ENCODE measurements around the gene FHIT.

The FHIT gene

GRCh38 chr3:60140160-60140559 lies 1111.1 kb downstream of the FHIT start:
- Histone ChIP-seq H3K9me2 (replicated peaks; ENCODE audit: insufficient read depth, low read length) (no peaks in the 10 kb centered on the region), H3K79me2 (ENCODE audit: insufficient read depth, low read length) (no peaks in the 10 kb centered on the region), H3K36me3 (ENCODE audit: low read length) (no peaks in the 10 kb centered on the region), H2AFZ (ENCODE audit: low read depth, low read length, severe bottlenecking) (no peak overlapping the region), H3K9ac (ENCODE audit: low read length) (no peak overlapping the region), H3K27me3 (ENCODE audit: low read length) (no peaks in the 10 kb centered on the region), H3F3A (ENCODE audit: insufficient read depth) (no peaks in the 10 kb centered on the region), H3K4me2 (ENCODE audit: low read depth, low read length, poor library complexity, severe bottlenecking) (no peak overlapping the region), H4K20me1 (ENCODE audit: low read depth, low read length) (no peaks in the 10 kb centered on the region), H3K4me3 (ENCODE audit: insufficient read depth, low read length, poor library complexity, severe bottlenecking) (no peak overlapping the region), H3K9me3 (ENCODE audit: insufficient read depth, low read length) (no peaks in the 10 kb centered on the region), H3K27ac (ENCODE audit: low read depth, low read length) (no peak overlapping the region)
- no peak for TF ChIP-seq EZH2phosphoT487 (conservative IDR thresholded peaks at IDR 0.05; ENCODE audit: low read length)
- TF ChIP-seq CTCF (IDR thresholded peaks at IDR 0.05; ENCODE audit: insufficient read depth, low read length, poor library complexity, severe bottlenecking): no peak

- Histone ChIP-seq H3K79me2 (ENCODE audit: insufficient read depth, low read length) (no peaks in the 10 kb centered on the region), H3K36me3 (ENCODE audit: low read length) (no peaks in the 10 kb centered on the region), H2AFZ (ENCODE audit: low read depth, low read length, severe bottlenecking) (no peak overlapping the region), H3K4me3 (ENCODE audit: insufficient read depth, low read length, poor library complexity, severe bottlenecking) (no peak overlapping the region), H3K9me3 (ENCODE audit: insufficient read depth, low read length) (no peaks in the 10 kb centered on the region), H3K9me2 (replicated peaks; ENCODE audit: insufficient read depth, low read length) (no peaks in the 10 kb centered on the region), H3K27ac (ENCODE audit: low read depth, low read length) (no peak overlapping the region), H3K27me3 (ENCODE audit: low read length) (no peaks in the 10 kb centered on the region), H3F3A (ENCODE audit: insufficient read depth) (no peaks in the 10 kb centered on the region), H3K4me2 (ENCODE audit: low read depth, low read length, poor library complexity, severe bottlenecking) (no peak overlapping the region), H4K20me1 (ENCODE audit: low read depth, low read length) (no peaks in the 10 kb centered on the region), H3K9ac (ENCODE audit: low read length) (no peak overlapping the region)
- TF ChIP-seq EZH2phosphoT487 (conservative IDR thresholded peaks at IDR 0.05; ENCODE audit: low read length): no peak
- no peak for TF ChIP-seq CTCF (IDR thresholded peaks at IDR 0.05; ENCODE audit: insufficient read depth, low read length, poor library complexity, severe bottlenecking)
Measured at GRCh38 chr3:60136601-60137000, 1114.7 kb downstream of the FHIT start.

- Histone ChIP-seq H3K4me3 (ENCODE audit: insufficient read depth, low read length, poor library complexity, severe bottlenecking) (no peak overlapping the region), H3K9ac (ENCODE audit: low read length) (no peak overlapping the region), H4K20me1 (ENCODE audit: low read depth, low read length) (no peaks in the 10 kb centered on the region), H3K9me3 (ENCODE audit: insufficient read depth, low read length) (no peaks in the 10 kb centered on the region), H3K27ac (ENCODE audit: low read depth, low read length) (no peak overlapping the region), H3K36me3 (ENCODE audit: low read length) (no peaks in the 10 kb centered on the region), H3K27me3 (ENCODE audit: low read length) (no peaks in the 10 kb centered on the region), H3F3A (ENCODE audit: insufficient read depth) (no peaks in the 10 kb centered on the region), H3K4me2 (ENCODE audit: low read depth, low read length, poor library complexity, severe bottlenecking) (no peak overlapping the region), H3K79me2 (ENCODE audit: insufficient read depth, low read length) (no peaks in the 10 kb centered on the region), H3K9me2 (replicated peaks; ENCODE audit: insufficient read depth, low read length) (no peaks in the 10 kb centered on the region), H2AFZ (ENCODE audit: low read depth, low read length, severe bottlenecking) (no peak overlapping the region)
- TF ChIP-seq EZH2phosphoT487 (conservative IDR thresholded peaks at IDR 0.05; ENCODE audit: low read length): no peak
- TF ChIP-seq CTCF (IDR thresholded peaks at IDR 0.05; ENCODE audit: insufficient read depth, low read length, poor library complexity, severe bottlenecking): no peak
Measured at GRCh38 chr3:60135474-60135873, 1115.8 kb downstream of the FHIT start.
